ENCODE measurements around the gene MAGI2. TPM values are rescaled to one million over a fixed set of nuclear protein-coding genes. Genes with fewer than 3 reads are reported as not detected.

MAGI2 gene
- total and polyA plus RNA-seq, 2 of the 13 experiments (the other 11 are each of a cell fraction or from before 2014, with no cell fraction given): 1.5 to 3.8 TPM

GRCh38 chr7:78563191-78563590, 890.3 kb downstream of the MAGI2 start (continued):
- TF ChIP-seq, protein P1, sequence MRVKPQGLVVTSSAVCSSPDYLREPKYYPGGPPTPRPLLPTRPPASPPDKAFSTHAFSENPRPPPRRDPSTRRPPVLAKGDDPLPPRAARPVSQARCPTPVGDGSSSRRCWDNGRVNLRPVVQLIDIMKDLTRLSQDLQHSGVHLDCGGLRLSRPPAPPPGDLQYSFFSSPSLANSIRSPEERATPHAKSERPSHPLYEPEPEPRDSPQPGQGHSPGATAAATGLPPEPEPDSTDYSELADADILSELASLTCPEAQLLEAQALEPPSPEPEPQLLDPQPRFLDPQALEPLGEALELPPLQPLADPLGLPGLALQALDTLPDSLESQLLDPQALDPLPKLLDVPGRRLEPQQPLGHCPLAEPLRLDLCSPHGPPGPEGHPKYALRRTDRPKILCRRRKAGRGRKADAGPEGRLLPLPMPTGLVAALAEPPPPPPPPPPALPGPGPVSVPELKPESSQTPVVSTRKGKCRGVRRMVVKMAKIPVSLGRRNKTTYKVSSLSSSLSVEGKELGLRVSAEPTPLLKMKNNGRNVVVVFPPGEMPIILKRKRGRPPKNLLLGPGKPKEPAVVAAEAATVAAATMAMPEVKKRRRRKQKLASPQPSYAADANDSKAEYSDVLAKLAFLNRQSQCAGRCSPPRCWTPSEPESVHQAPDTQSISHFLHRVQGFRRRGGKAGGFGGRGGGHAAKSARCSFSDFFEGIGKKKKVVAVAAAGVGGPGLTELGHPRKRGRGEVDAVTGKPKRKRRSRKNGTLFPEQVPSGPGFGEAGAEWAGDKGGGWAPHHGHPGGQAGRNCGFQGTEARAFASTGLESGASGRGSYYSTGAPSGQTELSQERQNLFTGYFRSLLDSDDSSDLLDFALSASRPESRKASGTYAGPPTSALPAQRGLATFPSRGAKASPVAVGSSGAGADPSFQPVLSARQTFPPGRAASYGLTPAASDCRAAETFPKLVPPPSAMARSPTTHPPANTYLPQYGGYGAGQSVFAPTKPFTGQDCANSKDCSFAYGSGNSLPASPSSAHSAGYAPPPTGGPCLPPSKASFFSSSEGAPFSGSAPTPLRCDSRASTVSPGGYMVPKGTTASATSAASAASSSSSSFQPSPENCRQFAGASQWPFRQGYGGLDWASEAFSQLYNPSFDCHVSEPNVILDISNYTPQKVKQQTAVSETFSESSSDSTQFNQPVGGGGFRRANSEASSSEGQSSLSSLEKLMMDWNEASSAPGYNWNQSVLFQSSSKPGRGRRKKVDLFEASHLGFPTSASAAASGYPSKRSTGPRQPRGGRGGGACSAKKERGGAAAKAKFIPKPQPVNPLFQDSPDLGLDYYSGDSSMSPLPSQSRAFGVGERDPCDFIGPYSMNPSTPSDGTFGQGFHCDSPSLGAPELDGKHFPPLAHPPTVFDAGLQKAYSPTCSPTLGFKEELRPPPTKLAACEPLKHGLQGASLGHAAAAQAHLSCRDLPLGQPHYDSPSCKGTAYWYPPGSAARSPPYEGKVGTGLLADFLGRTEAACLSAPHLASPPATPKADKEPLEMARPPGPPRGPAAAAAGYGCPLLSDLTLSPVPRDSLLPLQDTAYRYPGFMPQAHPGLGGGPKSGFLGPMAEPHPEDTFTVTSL (CRISPR knock-in tag; IDR thresholded peaks at IDR 0.05; ENCODE audit: borderline replicate concordance): no peak
- TF ChIP-seq, protein P2, sequence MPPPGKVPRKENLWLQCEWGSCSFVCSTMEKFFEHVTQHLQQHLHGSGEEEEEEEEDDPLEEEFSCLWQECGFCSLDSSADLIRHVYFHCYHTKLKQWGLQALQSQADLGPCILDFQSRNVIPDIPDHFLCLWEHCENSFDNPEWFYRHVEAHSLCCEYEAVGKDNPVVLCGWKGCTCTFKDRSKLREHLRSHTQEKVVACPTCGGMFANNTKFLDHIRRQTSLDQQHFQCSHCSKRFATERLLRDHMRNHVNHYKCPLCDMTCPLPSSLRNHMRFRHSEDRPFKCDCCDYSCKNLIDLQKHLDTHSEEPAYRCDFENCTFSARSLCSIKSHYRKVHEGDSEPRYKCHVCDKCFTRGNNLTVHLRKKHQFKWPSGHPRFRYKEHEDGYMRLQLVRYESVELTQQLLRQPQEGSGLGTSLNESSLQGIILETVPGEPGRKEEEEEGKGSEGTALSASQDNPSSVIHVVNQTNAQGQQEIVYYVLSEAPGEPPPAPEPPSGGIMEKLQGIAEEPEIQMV (CRISPR knock-in tag; IDR thresholded peaks at IDR 0.05; ENCODE audit: low read depth): no peak
- TF ChIP-seq GLMP (CRISPR knock-in tag; IDR thresholded peaks at IDR 0.05; ENCODE audit: borderline replicate concordance) (no peak), ZNF451 (CRISPR knock-in tag; IDR thresholded peaks at IDR 0.05) (no peak), ZBTB7B (CRISPR knock-in tag; IDR thresholded peaks at IDR 0.05) (no peak), ZNF331 (CRISPR knock-in tag; IDR thresholded peaks at IDR 0.05) (no peak), ATF6 (CRISPR knock-in tag; conservative IDR thresholded peaks at IDR 0.05) (no peak), RXRB (CRISPR knock-in tag; IDR thresholded peaks at IDR 0.05; ENCODE audit: borderline replicate concordance) (no peak), CEBPZ (IDR thresholded peaks at IDR 0.05; ENCODE audit: low read length) (no peak), ZBTB37 (CRISPR knock-in tag; IDR thresholded peaks at IDR 0.05) (no peak)
